Left lung (tissue), 10 donors: ENCODE data around the gene ZNF292. TPM values are rescaled to one million over a fixed set of nuclear protein-coding genes. Genes with fewer than 3 reads are reported as not detected.
A peak's percentile ranks its signal among the peaks of the same experiment; 100 is the strongest.

Experiments
- ATAC-seq: fragments of 200-7000 bp; cut with Tn5 transposase; one replicate; pipeline ENCODE4 v1.9.1; 2020; ENCODE audit warnings: moderate library complexity
- DNase-seq, 4 donors: peaks; one replicate each; pipeline ENCODE4 v3.0.0-alpha.2; 2013 to 2020
- H3K27ac ChIP-seq, 2 donors: fragments of 200-600 bp; sonication (generic) in 1 of 2; one replicate each; pipeline versions ENCODE4 v1.5.0 to v1.8.0; 2020 to 2021
- H3K27me3 ChIP-seq, 2 donors: fragments of 200-600 bp; sonication (generic) in 1 of 2; one replicate each; pipeline versions ENCODE4 v1.5.0 to v1.8.0; 2020 to 2021
- H3K36me3 ChIP-seq, 2 donors: fragments of 200-600 bp; sonication (generic) in 1 of 2; one replicate each; pipeline versions ENCODE4 v1.5.0 to v1.8.0; 2020 to 2021
- H3K4me1 ChIP-seq, 2 donors: fragments of 200-600 bp; one replicate each; pipeline ENCODE4 v1.8.0; 2021
- H3K4me3 ChIP-seq, 2 donors: fragments of 200-600 bp; sonication (generic) in 1 of 2; one replicate each; pipeline versions ENCODE4 v1.5.0 to v1.8.0; 2020 to 2021; ENCODE audit warnings: mild to moderate bottlenecking in 1 of 2
- H3K9me3 ChIP-seq, 2 donors: fragments of 200-600 bp; sonication (generic) in 1 of 2; one replicate each; pipeline versions ENCODE4 v1.5.0 to v1.8.0; 2020 to 2021
- CTCF ChIP-seq, 2 donors: fragments of 200-600 bp; sonication (generic) in 1 of 2; IDR thresholded peaks; one replicate each; pipeline versions ENCODE4 v1.5.0 to v1.8.0; 2021; ENCODE audit warnings: antibody characterized with exemption in 2 of 2
- intact Hi-C, 2 donors: fragments of 100-400 bp; cut with DNase I; formaldehyde crosslinking; loops; one replicate each; pipeline versions ENCODE4 v1.11.2 to v1.14.2; 2022
- polyA plus RNA-seq, 6 donors: library from polyadenylated mRNA; unstranded; fragments of 120-200 nt; gene quantifications; one replicate each; pipeline ENCODE4 v1.2.1, GENCODE V29; 2013; ENCODE audit not compliant: insufficient read length in 6 of 6
- total RNA-seq, 2 donors: library from RNA; stranded (reverse); fragmentation: NEBNext Ultra II Directional; extraction: Animal tissue kit (Norgen Biotek cat#: 25700); gene quantifications; one replicate each; pipeline ENCODE4 v1.2.1, GENCODE V29; 2021
- donor health status: DM: no; HTN: yes; CAD: no.
- donor health status: DM: no; HTN: no; CAD: no.

The ZNF292 gene
- total and polyA plus RNA-seq, 8 donors: 25.2 to 58.8 (median 51.0) TPM

- ATAC-seq: no peak
- no peak for DNase-seq
- Histone ChIP-seq H3K4me1 (peaks cover 0 to 45% of the 10 kb centered on the region in 2 donors), H3K36me3 (no peaks in the 10 kb centered on the region), H3K4me3 (no peak overlapping the region), H3K27ac (no peak overlapping the region), H3K9me3 (no peaks in the 10 kb centered on the region), H3K27me3 (no peaks in the 10 kb centered on the region)
- TF ChIP-seq CTCF (IDR thresholded peaks at IDR 0.05): no peak
- intact Hi-C loops: no loop called here
Observed at GRCh38 chr6:87161299-87161698, 5.9 kb downstream of the ZNF292 start.

GRCh38 chr6:87164004-87164403 lies 8.6 kb downstream of the ZNF292 start:
- Histone ChIP-seq H3K36me3 (no peaks in the 10 kb centered on the region), H3K4me3 (no peak overlapping the region), H3K27ac (no peak overlapping the region), H3K4me1 (peaks cover 0 to 27% of the 10 kb centered on the region in 2 donors), H3K27me3 (no peaks in the 10 kb centered on the region), H3K9me3 (no peaks in the 10 kb centered on the region)
- intact Hi-C loops: no loop called here
- TF ChIP-seq CTCF (IDR thresholded peaks at IDR 0.05): no peak
- DNase-seq (peak in 1 of 4 donors; percentile 7), ATAC-seq (no peak)

- H3K27ac ChIP-seq: no peak overlapping the region
- intact Hi-C loops: no loop called here
- H3K9me3 ChIP-seq: no peaks in the 10 kb centered on the region
- no peak overlapping the region for H3K4me3 ChIP-seq
- H3K4me1 ChIP-seq: peaks cover 0 to 27% of the 10 kb centered on the region in 2 donors
- no peaks in the 10 kb centered on the region for H3K36me3 ChIP-seq
- TF ChIP-seq CTCF (IDR thresholded peaks at IDR 0.05): no peak
- ATAC-seq: no peak
- DNase-seq: no peak
- H3K27me3 ChIP-seq: no peaks in the 10 kb centered on the region
Observed at GRCh38 chr6:87164506-87164905, 9.1 kb downstream of the ZNF292 start.

GRCh38 chr6:87165185-87165584 lies 9.8 kb downstream of the ZNF292 start:
- Histone ChIP-seq H3K27me3 (no peaks in the 10 kb centered on the region), H3K4me1 (peaks cover 0 to 29% of the 10 kb centered on the region in 2 donors), H3K36me3 (no peaks in the 10 kb centered on the region), H3K27ac (no peak overlapping the region), H3K9me3 (no peaks in the 10 kb centered on the region), H3K4me3 (no peak overlapping the region)
- intact Hi-C loops: no loop called here
- TF ChIP-seq CTCF (IDR thresholded peaks at IDR 0.05): no peak
- ATAC-seq (peak; percentile 41), DNase-seq (peak in 1 of 4 donors; percentile 4)

GRCh38 chr6:87171938-87172633 lies 16.7 kb downstream of the ZNF292 start:
- Histone ChIP-seq H3K4me1 (peaks cover 0 to 31% of the 10 kb centered on the region in 2 donors), H3K36me3 (no peaks in the 10 kb centered on the region), H3K27me3 (no peaks in the 10 kb centered on the region), H3K9me3 (no peaks in the 10 kb centered on the region), H3K27ac (no peak overlapping the region), H3K4me3 (no peak overlapping the region)
- ATAC-seq (no peak), DNase-seq (no peak)
- intact Hi-C loops: no loop called here
- no peak for TF ChIP-seq CTCF (IDR thresholded peaks at IDR 0.05)
